Activated T-helper 2 cell treated with anti-CD3 and anti-CD28 coated beads, Interferon-gamma antibody, Interleukin-2, Interleukin-4, amounts not matched to agents 10 μg/mL and 5 μg/mL and 100 μg/mL, durations not matched to agents 14 hours and 24 hours and 36 hours (primary cell): ENCODE results near the gene SBK3. TPM values are rescaled to one million over a fixed set of nuclear protein-coding genes. Genes with fewer than 3 reads are reported as not detected.

Experiments used
- DNase-seq: peaks from one replicate; pipeline ENCODE4 v3.0.0; 2021; ENCODE audit warnings: low spot score
- H3K27ac Mint-ChIP-seq: one replicate; pipeline ENCODE4 v1.8.0; 2021; ENCODE audit warnings: mixed read lengths
- H3K27me3 Mint-ChIP-seq: one replicate; pipeline ENCODE4 v1.8.0; 2021; ENCODE audit warnings: low read depth, mixed read lengths
- H3K36me3 Mint-ChIP-seq: one replicate; pipeline ENCODE4 v1.8.0; 2021; ENCODE audit warnings: low read depth, mixed read lengths
- H3K4me1 Mint-ChIP-seq: one replicate; pipeline ENCODE4 v1.8.0; 2021; ENCODE audit warnings: low read depth, mixed read lengths
- H3K4me3 Mint-ChIP-seq: one replicate; pipeline ENCODE4 v1.8.0; 2021; ENCODE audit warnings: low read depth, mild to moderate bottlenecking, moderate library complexity, mixed read lengths
- H3K9me3 Mint-ChIP-seq: one replicate; pipeline ENCODE4 v1.8.0; 2021; ENCODE audit warnings: mixed read lengths
- intact Hi-C: fragments of 100-400 bp; cut with micrococcal nuclease; formaldehyde crosslinking; loops from one replicate; pipeline ENCODE4 v1.15.1; 2023
- total RNA-seq: library from RNA; stranded (reverse); gene quantifications from 2 replicates; pipeline ENCODE4 v1.2.3, GENCODE V29; 2022

SBK3 gene
- total RNA-seq, 1 donor from 2014 or later = not detected

GRCh38 chr19:55493645-55494171 is 51.6 kb downstream of the SBK3 start:
- Mint-ChIP-seq H3K4me1 (no peaks in the 10 kb centered on the region), H3K36me3 (no peaks in the 10 kb centered on the region), H3K9me3 (no peaks in the 10 kb centered on the region), H3K4me3 (no peak overlapping the region), H3K27me3 (peaks cover 2% of the 10 kb centered on the region), H3K27ac (no peak overlapping the region)
- intact Hi-C loops = no loop called here
- DNase-seq = no peak

- H3K27ac Mint-ChIP-seq = no peak overlapping the region
- no peaks in the 10 kb centered on the region for H3K9me3 Mint-ChIP-seq
- no peak overlapping the region for H3K4me3 Mint-ChIP-seq
- intact Hi-C loops = no loop called here
- no peaks in the 10 kb centered on the region for H3K4me1 Mint-ChIP-seq
- H3K36me3 Mint-ChIP-seq = no peaks in the 10 kb centered on the region
- H3K27me3 Mint-ChIP-seq = peaks cover 2% of the 10 kb centered on the region
- DNase-seq = no peak
Observed at GRCh38 chr19:55493052-55493644, 52.2 kb downstream of the SBK3 start.

GRCh38 chr19:55492362-55492944 is 52.9 kb downstream of the SBK3 start:
- Mint-ChIP-seq H3K9me3 (no peaks in the 10 kb centered on the region), H3K4me1 (peaks cover 2% of the 10 kb centered on the region)

DNA sequence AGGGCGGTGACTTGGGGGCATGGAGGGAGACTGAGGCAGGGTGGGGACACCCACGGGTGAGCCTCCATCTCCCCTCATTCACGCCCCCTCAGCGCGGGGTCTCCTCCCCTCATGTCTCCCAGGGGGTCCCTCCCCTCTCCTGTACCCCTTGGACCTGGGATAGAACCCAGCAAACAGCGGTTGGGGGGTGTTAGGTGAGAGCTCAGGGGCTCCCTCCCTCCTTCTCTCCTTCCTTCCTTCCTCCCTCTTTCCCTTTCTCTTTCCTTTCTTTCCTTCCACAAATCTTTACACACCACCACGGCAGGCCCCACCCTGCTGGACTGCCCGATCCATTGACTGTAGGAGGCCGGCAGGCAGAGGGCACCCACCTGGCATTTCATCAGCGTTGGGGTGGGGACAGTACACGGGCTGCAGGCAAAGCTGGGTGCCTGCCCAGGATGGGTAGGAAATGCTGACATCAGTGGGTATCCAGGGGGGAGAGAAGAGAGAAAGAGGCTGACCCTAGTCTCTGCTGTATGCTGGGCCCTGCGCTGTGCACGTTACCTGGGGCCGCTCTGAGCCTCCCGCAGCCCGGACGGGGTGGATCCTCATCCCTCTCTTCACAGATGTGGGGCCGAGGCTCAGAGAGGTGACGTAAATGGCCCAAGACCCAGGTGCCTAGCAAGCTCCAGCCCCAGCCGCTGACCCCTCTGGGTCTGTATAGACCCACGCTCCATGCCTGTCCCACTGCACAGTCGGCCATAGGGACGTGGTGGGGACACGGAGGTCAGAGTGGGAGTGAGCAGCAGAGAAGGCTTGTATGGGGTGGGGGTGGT is 53.6 kb downstream of the SBK3 start:
- Mint-ChIP-seq H3K27me3 (peaks cover 2% of the 10 kb centered on the region), H3K36me3 (no peaks in the 10 kb centered on the region), H3K9me3 (no peaks in the 10 kb centered on the region), H3K4me3 (no peak overlapping the region), H3K4me1 (peaks cover 8% of the 10 kb centered on the region), H3K27ac (no peak overlapping the region)
- intact Hi-C loops = no loop called here
- DNase-seq = no peak

More at GRCh38 chr19:55492362-55492944, 52.9 kb downstream of the SBK3 start:
- Mint-ChIP-seq H3K27me3 (peaks cover 2% of the 10 kb centered on the region), H3K4me3 (no peak overlapping the region), H3K27ac (no peak overlapping the region), H3K36me3 (no peaks in the 10 kb centered on the region)
- no peak for DNase-seq
- intact Hi-C loops = no loop called here

Other genes starting within 250 kb of the SBK3 start
- gene TMEM150B, start 220.2 kb downstream of the SBK3 start, total RNA-seq = 0.41 and 0.46 TPM in 2 replicates
- 34.3 and 35.3 TPM in 2 replicates for gene KMT5C, start 205.7 kb downstream of the SBK3 start, total RNA-seq
- gene COX6B2, start 190.8 kb downstream of the SBK3 start, total RNA-seq = 1.8 TPM in 1 of 2 replicates, not detected in the other
- not detected in 2 replicates for gene GARIN5B, start 182.3 kb downstream of the SBK3 start, total RNA-seq
- 0.25 and 0.32 TPM in 2 replicates for gene IL11, start 175.1 kb downstream of the SBK3 start, total RNA-seq
- gene TMEM190, start 168.7 kb downstream of the SBK3 start, total RNA-seq = not detected in 2 replicates
- gene TMEM238, start 161.3 kb downstream of the SBK3 start, total RNA-seq = 7.9 and 10.5 TPM in 2 replicates
- gene RPL28, start 159.6 kb downstream of the SBK3 start, total RNA-seq = 2,206 and 2,207 TPM in 2 replicates
- 210 and 220 TPM in 2 replicates for gene UBE2S, start 137.8 kb downstream of the SBK3 start, total RNA-seq
- not detected in 2 replicates for gene SHISA7, start 102.2 kb downstream of the SBK3 start, total RNA-seq
- 30.4 and 34.8 TPM in 2 replicates for gene ISOC2, start 83.9 kb downstream of the SBK3 start, total RNA-seq
- not detected in 2 replicates for gene C19orf85, start 80.8 kb downstream of the SBK3 start, total RNA-seq
- gene ZNF628, start 68.9 kb downstream of the SBK3 start, total RNA-seq = 8.6 and 9.5 TPM in 2 replicates
- gene NAT14, start 60.4 kb downstream of the SBK3 start, total RNA-seq = 20.0 and 20.2 TPM in 2 replicates
- 0.41 and 0.71 TPM in 2 replicates for gene SSC5D, start 57.1 kb downstream of the SBK3 start, total RNA-seq
- not detected in 2 replicates for gene SBK2, start 8.4 kb downstream of the SBK3 start, total RNA-seq
- gene ZNF579, start 35.3 kb upstream of the SBK3 start, total RNA-seq = 8.2 and 10.7 TPM in 2 replicates
- gene FIZ1, start 54.0 kb upstream of the SBK3 start, total RNA-seq = 18.2 and 18.9 TPM in 2 replicates
- gene ZNF524, start 54.7 kb upstream of the SBK3 start, total RNA-seq = 18.4 and 19.7 TPM in 2 replicates
- gene ZNF865, start 60.1 kb upstream of the SBK3 start, total RNA-seq = 13.5 and 13.6 TPM in 2 replicates
- gene ZNF784, start 79.0 kb upstream of the SBK3 start, total RNA-seq = 4.3 and 4.9 TPM in 2 replicates
- gene ZNF580, start 95.5 kb upstream of the SBK3 start, total RNA-seq = 32.1 and 33.3 TPM in 2 replicates
- 26.6 and 27.0 TPM in 2 replicates for gene ZNF581, start 98.1 kb upstream of the SBK3 start, total RNA-seq
- 7.2 and 8.1 TPM in 2 replicates for gene CCDC106, start 102.7 kb upstream of the SBK3 start, total RNA-seq
- gene U2AF2, start 109.5 kb upstream of the SBK3 start, total RNA-seq = 344 and 351 TPM in 2 replicates
- gene EPN1, start 129.7 kb upstream of the SBK3 start, total RNA-seq = 40.3 and 41.8 TPM in 2 replicates
- not detected in 2 replicates for gene NLRP9, start 192.9 kb upstream of the SBK3 start, total RNA-seq
- gene RFPL4A, start 213.6 kb upstream of the SBK3 start, total RNA-seq = not detected in 2 replicates
- gene RFPL4AL1, start 223.6 kb upstream of the SBK3 start, total RNA-seq = not detected in 2 replicates